HEK293 (cell line): Measurements from ENCODE around the gene CXXC1.
"Not testable (repeated sequence)": the region's sequence is repeated elsewhere in the genome, so short reads cannot be mapped to it uniquely, and the experiment has no call there.

Experiments
- CTCF ChIA-PET: fragments of 350-600 bp; formaldehyde crosslinking; extraction: SDS; loops from one replicate; lab custom pipeline; 2021; ENCODE audit warnings: antibody characterized with exemption; lab: Yijun Ruan, JAX
- POLR2A ChIA-PET: fragments of 300-600 bp; formaldehyde crosslinking; extraction: SDS; loops from one replicate; lab custom pipeline; 2020; ENCODE audit warnings: antibody characterized with exemption, inconsistent platforms; lab: Yijun Ruan, JAX
- H3K27ac ChIP-seq: fragments of 200-500 bp; sonication (Bioruptor generic); 2 replicates; pipeline ENCODE4 v1.5.1; 2014; ENCODE audit warnings: low read depth, low read length, control low read depth, inconsistent platforms; ENCODE audit errors: extremely low read depth
- H3K36me3 ChIP-seq, 2 experiments: fragments of 200-500 bp in 1 of 2; sonication (Bioruptor generic) in 1 of 2; 1 replicate in 1 of 2; 2 replicates in 1 of 2; pipeline ENCODE4 v1.5.1; 2014 to 2017; ENCODE audit warnings: inconsistent platforms in 2 of 2, low read length in 2 of 2; ENCODE audit not compliant: control insufficient read depth in 2 of 2, insufficient read depth in 1 of 2
- H3K4me1 ChIP-seq: fragments of 200-500 bp; sonication (Bioruptor generic); 2 replicates; pipeline ENCODE4 v1.5.1; 2014; ENCODE audit warnings: mild to moderate bottlenecking, low read length, inconsistent platforms; ENCODE audit not compliant: control insufficient read depth, insufficient read depth
- H3K4me3 ChIP-seq: 2 replicates; pipeline ENCODE4 v1.5.1; 2011; ENCODE audit warnings: low read depth, mild to moderate bottlenecking, control low read depth, low read length, moderate library complexity
- H3K9me3 ChIP-seq: fragments of 200-500 bp; sonication (Bioruptor generic); 2 replicates; pipeline ENCODE4 v1.5.1; 2014; ENCODE audit warnings: low read depth, low read length, inconsistent platforms; ENCODE audit not compliant: control insufficient read depth, insufficient read depth
- AEBP2 ChIP-seq: fragments of 450-650 bp; formaldehyde crosslinking; IDR thresholded peaks from 2 replicates; pipeline ENCODE4 v1.5.1; 2016; ENCODE audit warnings: missing biosample characterization, missing genetic modification characterization, borderline replicate concordance
- HOXD13 ChIP-seq: sonication (generic); formaldehyde crosslinking; IDR thresholded peaks from 2 replicates; pipeline ENCODE4 v1.8.0; 2022; ENCODE audit warnings: missing genetic modification reagents, borderline replicate concordance
- KLF10 ChIP-seq: fragments of 450-650 bp; IDR thresholded peaks from 2 replicates; pipeline ENCODE4 v1.5.1; 2018; ENCODE audit warnings: missing biosample characterization, mild to moderate bottlenecking, missing genetic modification characterization
- KLF16 ChIP-seq: fragments of 450-650 bp; formaldehyde crosslinking; IDR thresholded peaks from 2 replicates; pipeline ENCODE4 v1.5.1; 2017; ENCODE audit warnings: missing biosample characterization, missing genetic modification characterization
- KLF8 ChIP-seq: fragments of 450-650 bp; formaldehyde crosslinking; IDR thresholded peaks from 2 replicates; pipeline ENCODE4 v1.5.1; 2016; ENCODE audit warnings: missing biosample characterization, missing genetic modification characterization
- MZF1 ChIP-seq: fragments of 450-650 bp; formaldehyde crosslinking; IDR thresholded peaks from 2 replicates; pipeline ENCODE4 v1.5.1; 2017; ENCODE audit warnings: missing biosample characterization, missing genetic modification characterization, borderline replicate concordance
- OSR2 ChIP-seq: fragments of 450-650 bp; formaldehyde crosslinking; IDR thresholded peaks from 2 replicates; pipeline ENCODE4 v1.5.1; 2016; ENCODE audit warnings: missing biosample characterization, missing genetic modification characterization
- ZBTB21 ChIP-seq: fragments of 450-650 bp; formaldehyde crosslinking; IDR thresholded peaks from 2 replicates; pipeline ENCODE4 v1.5.1; 2017; ENCODE audit warnings: missing biosample characterization, missing genetic modification characterization
- ZBTB8A ChIP-seq: fragments of 450-650 bp; formaldehyde crosslinking; IDR thresholded peaks from 2 replicates; pipeline ENCODE4 v1.5.1; 2016; ENCODE audit warnings: missing biosample characterization, missing genetic modification characterization
- ZFP3 ChIP-seq: fragments of 450-650 bp; formaldehyde crosslinking; IDR thresholded peaks from 2 replicates; pipeline ENCODE4 v1.5.1; 2016; ENCODE audit warnings: low read depth, missing biosample characterization, missing genetic modification characterization
- ZNF211 ChIP-seq: fragments of 450-650 bp; formaldehyde crosslinking; IDR thresholded peaks from 2 replicates; pipeline ENCODE4 v1.5.1; 2016; ENCODE audit warnings: low read depth, missing biosample characterization, missing genetic modification characterization
- ZNF354C ChIP-seq: fragments of 450-650 bp; formaldehyde crosslinking; IDR thresholded peaks from 2 replicates; pipeline ENCODE4 v1.5.1; 2016; ENCODE audit warnings: missing biosample characterization, missing genetic modification characterization, low read depth, borderline replicate concordance
- ZNF394 ChIP-seq: fragments of 450-650 bp; formaldehyde crosslinking; IDR thresholded peaks from 2 replicates; pipeline ENCODE4 v1.5.1; 2016; ENCODE audit warnings: missing biosample characterization, missing genetic modification characterization, mild to moderate bottlenecking, moderate library complexity, borderline replicate concordance
- ZNF433 ChIP-seq: fragments of 450-650 bp; formaldehyde crosslinking; IDR thresholded peaks from 2 replicates; pipeline ENCODE4 v1.5.1; 2016; ENCODE audit warnings: missing biosample characterization, missing genetic modification characterization, low read depth
- ZNF48 ChIP-seq: fragments of 450-650 bp; formaldehyde crosslinking; IDR thresholded peaks from 2 replicates; pipeline ENCODE4 v1.5.1; 2016; ENCODE audit warnings: missing biosample characterization, missing genetic modification characterization
- ZNF518A ChIP-seq: fragments of 450-650 bp; formaldehyde crosslinking; conservative IDR thresholded peaks from 2 replicates; pipeline ENCODE4 v1.5.1; 2016; ENCODE audit warnings: low read depth, missing biosample characterization, missing genetic modification characterization
- ZNF558 ChIP-seq: fragments of 450-650 bp; formaldehyde crosslinking; IDR thresholded peaks from 2 replicates; pipeline ENCODE4 v1.5.1; 2016; ENCODE audit warnings: missing biosample characterization, missing genetic modification characterization
- ZNF560 ChIP-seq: fragments of 450-650 bp; formaldehyde crosslinking; IDR thresholded peaks from 2 replicates; pipeline ENCODE4 v1.5.1; 2017; ENCODE audit warnings: missing biosample characterization, missing genetic modification characterization, borderline replicate concordance
- ZNF623 ChIP-seq: fragments of 450-650 bp; formaldehyde crosslinking; IDR thresholded peaks from 2 replicates; pipeline ENCODE4 v1.5.1; 2016; ENCODE audit warnings: missing biosample characterization, missing genetic modification characterization
- ZNF660 ChIP-seq: fragments of 450-650 bp; IDR thresholded peaks from 2 replicates; pipeline ENCODE4 v1.5.1; 2018; ENCODE audit warnings: missing biosample characterization, mild to moderate bottlenecking, missing genetic modification characterization
- ZNF664 ChIP-seq: fragments of 450-650 bp; formaldehyde crosslinking; IDR thresholded peaks from 2 replicates; pipeline ENCODE4 v1.5.1; 2016; ENCODE audit warnings: missing biosample characterization, missing genetic modification characterization
- ZNF76 ChIP-seq: fragments of 450-650 bp; formaldehyde crosslinking; IDR thresholded peaks from 2 replicates; pipeline ENCODE4; 2016; ENCODE audit warnings: low read depth, missing biosample characterization, missing genetic modification characterization, borderline replicate concordance
- TF ChIP-seq, protein P1 (sequence below): sonication (generic); formaldehyde crosslinking; IDR thresholded peaks from 2 replicates; pipeline ENCODE4 v1.8.1; 2022; ENCODE audit warnings: mild to moderate bottlenecking, moderate library complexity, missing genetic modification reagents

The CXXC1 gene

GRCh38 chr18:50293039-50293438 is 5.5 kb upstream of the CXXC1 start:
- no peak for TF ChIP-seq ZNF660 (tag by site-specific recombination)
- H3K4me1 ChIP-seq = no peaks in the 10 kb centered on the region
- no peaks in the 10 kb centered on the region for H3K36me3 ChIP-seq
- H3K9me3 ChIP-seq = no peaks in the 10 kb centered on the region
- ChIA-PET CTCF (interaction anchor here (0.7 kb wide), 1 partner anchor 64 kb away, joined by 3 read pairs; no protein-coding TSS in a partner anchor), POLR2A (no interaction called here)
- no peak overlapping the region for H3K27ac ChIP-seq
- H3K4me3 ChIP-seq = no peak overlapping the region

DNA sequence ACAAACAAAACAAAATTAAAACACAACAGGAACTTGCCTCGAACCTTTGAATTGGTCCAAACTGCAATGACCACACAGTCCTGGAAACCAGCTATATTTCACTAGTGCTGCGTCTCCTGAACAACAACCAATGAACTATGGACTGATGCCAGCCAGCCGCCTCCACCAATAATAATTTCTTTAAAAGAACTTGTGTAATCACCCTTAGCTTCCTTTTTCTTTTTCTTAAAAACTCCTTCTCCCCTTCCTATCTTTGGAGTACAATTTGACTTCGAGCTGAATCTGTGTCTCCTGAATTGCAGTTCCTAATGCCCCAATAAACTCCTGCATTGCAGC is 1.6 kb upstream of the CXXC1 start:
- H3K36me3 ChIP-seq = peaks cover 0 to 19% of the 10 kb centered on the region in 2 experiments; a peak in 2 of 3 replicates
- no peak overlapping the region for H3K4me3 ChIP-seq
- no peaks in the 10 kb centered on the region for H3K4me1 ChIP-seq
- no peak overlapping the region for H3K27ac ChIP-seq
- ChIA-PET CTCF (interaction anchor here (0.7 to 1.6 kb wide), 3 partner anchors 13 to 68 kb away, joined by 3 to 9 read pairs (median 3); no protein-coding TSS in a partner anchor), POLR2A (interaction anchor here (1.5 kb wide), 1 partner anchor 23 kb away, joined by 3 read pairs; the partner anchor contains the start of gene CFAP53)
- no peak for TF ChIP-seq ZBTB21 (tag by site-specific recombination)
- no peak for TF ChIP-seq ZNF354C (tag by site-specific recombination)
- TF ChIP-seq ZNF48 (tag by site-specific recombination) = no peak
- no peak for TF ChIP-seq HOXD13
- TF ChIP-seq KLF10 (tag by site-specific recombination) = no peak
- no peak for TF ChIP-seq OSR2 (tag by site-specific recombination)
- TF ChIP-seq ZFP3 (tag by site-specific recombination) = no peak
- no peak for TF ChIP-seq ZNF211 (tag by site-specific recombination)
- TF ChIP-seq MZF1 (tag by site-specific recombination) = no peak
- TF ChIP-seq KLF8 (tag by site-specific recombination) = no peak
- no peak for TF ChIP-seq AEBP2 (tag by site-specific recombination)
- no peak for TF ChIP-seq ZNF76
- TF ChIP-seq, protein P1, sequence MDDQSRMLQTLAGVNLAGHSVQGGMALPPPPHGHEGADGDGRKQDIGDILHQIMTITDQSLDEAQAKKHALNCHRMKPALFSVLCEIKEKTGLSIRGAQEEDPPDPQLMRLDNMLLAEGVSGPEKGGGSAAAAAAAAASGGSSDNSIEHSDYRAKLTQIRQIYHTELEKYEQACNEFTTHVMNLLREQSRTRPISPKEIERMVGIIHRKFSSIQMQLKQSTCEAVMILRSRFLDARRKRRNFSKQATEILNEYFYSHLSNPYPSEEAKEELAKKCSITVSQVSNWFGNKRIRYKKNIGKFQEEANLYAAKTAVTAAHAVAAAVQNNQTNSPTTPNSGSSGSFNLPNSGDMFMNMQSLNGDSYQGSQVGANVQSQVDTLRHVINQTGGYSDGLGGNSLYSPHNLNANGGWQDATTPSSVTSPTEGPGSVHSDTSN (CRISPR knock-in tag) = no peak
- no peaks in the 10 kb centered on the region for H3K9me3 ChIP-seq

- peak overlapping the region; percentile 69 for H3K4me3 ChIP-seq
- TF ChIP-seq ZNF623 (tag by site-specific recombination) (peak; percentile 64), ZNF560 (tag by site-specific recombination) (0 out of 2 replicates have a peak, but pooled peaks have one; percentile 11), ZNF433 (tag by site-specific recombination) (0 out of 2 replicates have a peak, but pooled peaks have one; percentile 13), KLF16 (tag by site-specific recombination) (0 out of 2 replicates have a peak, but pooled peaks have one; percentile 57), ZNF394 (peak; percentile 89), ZBTB8A (tag by site-specific recombination) (peak; percentile 52; the same call in 1 of the 2 replicates), ZNF558 (tag by site-specific recombination) (0 out of 2 replicates have a peak, but pooled peaks have one; percentile 29), ZNF518A (tag by site-specific recombination) (peak; percentile 73; the same call in 1 of the 2 replicates), ZNF664 (tag by site-specific recombination) (0 out of 2 replicates have a peak, but pooled peaks have one; percentile 24)
- peaks cover 0 to 25% of the 10 kb centered on the region in 2 experiments; a peak in 2 of 3 replicates for H3K36me3 ChIP-seq
- POLR2A ChIA-PET = interaction anchor here (1.5 kb wide), 1 partner anchor 22 kb away, joined by 3 read pairs; the partner anchor contains the start of gene CFAP53
- H3K27ac ChIP-seq, H3K4me1 ChIP-seq, H3K9me3 ChIP-seq: not testable (repeated sequence)
- CTCF ChIA-PET = interaction anchor here (1.0 to 1.6 kb wide), 2 partner anchors 13 to 69 kb away, joined by 3 to 9 read pairs; no protein-coding TSS in a partner anchor
Observed at GRCh38 chr18:50288348-50289107, 1.0 kb upstream of the CXXC1 start.
